RPMI8226 (cell line): Measurements from ENCODE around the gene FBXW4.
A peak's percentile ranks its signal among the peaks of the same experiment; 100 is the strongest.
"Not testable (repeated sequence)": the region's sequence is repeated elsewhere in the genome, so short reads cannot be mapped to it uniquely, and the experiment has no call there.

Experiments
- DNase-seq: peaks from one replicate; pipeline ENCODE4 v3.0.0-alpha.2; 2015

Gene FBXW4

GRCh38 chr10:101650863-101651262 is 44.1 kb downstream of the FBXW4 start:
- DNase-seq, result no peak

DNA sequence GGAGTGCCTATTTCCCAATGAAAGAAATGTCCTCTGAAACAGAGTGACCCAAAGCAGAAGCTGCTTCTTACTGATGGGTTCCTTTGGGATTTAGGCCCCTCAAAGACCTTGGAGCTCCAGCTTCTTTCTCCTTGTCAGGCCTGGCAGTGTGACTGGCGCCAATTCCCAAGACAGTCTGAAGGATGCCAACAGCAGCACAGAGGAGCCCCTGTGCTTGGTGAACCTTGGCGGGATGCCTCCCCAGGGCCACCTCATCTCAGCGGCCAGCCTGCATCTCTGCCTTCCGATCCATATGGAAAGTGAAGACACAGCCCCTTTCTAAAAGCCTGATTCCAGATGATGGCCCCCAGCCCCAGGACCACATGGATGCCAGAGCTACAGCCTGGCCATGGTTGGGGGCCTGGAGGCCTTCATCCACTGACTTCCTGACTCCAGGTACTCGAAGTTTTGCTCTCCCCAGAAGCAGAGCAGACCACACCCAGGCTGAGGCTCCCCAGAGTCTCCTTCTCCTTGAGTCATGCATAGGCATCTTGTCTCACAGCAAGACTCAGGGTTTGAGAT is 45.4 kb downstream of the FBXW4 start:
- no peak for DNase-seq

GRCh38 chr10:101647255-101647654 is 47.7 kb downstream of the FBXW4 start:
- no peak for DNase-seq

- DNase-seq, result no peak
Observed at GRCh38 chr10:101646364-101646763, 48.6 kb downstream of the FBXW4 start.

DNA sequence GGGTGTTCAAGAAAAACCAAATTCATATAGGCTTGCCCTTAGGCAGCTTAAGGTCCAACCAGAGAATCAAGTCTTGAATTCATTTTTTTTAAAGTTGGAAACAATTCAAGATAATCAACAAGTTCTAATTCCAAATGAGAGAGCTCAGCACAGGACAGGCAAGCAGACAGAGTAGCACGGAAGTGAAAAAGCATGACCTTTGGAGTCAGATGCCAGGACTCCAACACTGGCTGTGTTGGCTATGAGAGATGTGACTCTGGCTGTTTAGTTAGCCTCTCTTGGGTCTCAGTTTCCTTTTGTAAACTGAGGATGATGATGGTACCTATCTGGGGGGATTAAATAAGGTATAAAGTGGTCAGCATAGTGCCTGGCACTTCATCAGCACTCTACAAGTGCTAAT is 49.3 kb downstream of the FBXW4 start:
- no peak for DNase-seq

DNA sequence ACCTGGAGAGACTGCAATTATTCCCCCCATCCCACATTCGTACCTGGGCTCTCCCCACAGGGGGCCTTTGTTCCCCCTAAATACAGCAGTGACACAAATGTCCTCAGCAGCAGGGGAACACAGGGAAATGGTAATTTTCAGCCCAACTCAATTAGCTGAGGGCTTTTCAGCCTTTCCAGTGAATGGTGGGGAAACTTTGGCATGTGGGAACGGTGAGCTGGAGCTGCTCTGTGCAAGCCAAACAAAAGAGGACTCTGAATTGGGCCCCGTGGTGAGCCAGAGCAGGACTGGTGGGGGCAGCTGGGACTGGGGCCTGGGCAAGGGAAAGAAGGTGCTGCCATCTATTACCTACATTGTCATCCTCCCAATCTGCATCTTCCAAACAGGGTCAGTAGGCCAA is 51.0 kb downstream of the FBXW4 start:
- no peak for DNase-seq

- no peak for DNase-seq
Observed at GRCh38 chr10:101643546-101643945, 51.4 kb downstream of the FBXW4 start.

- no peak for DNase-seq
Observed at GRCh38 chr10:101639141-101639900, 55.6 kb downstream of the FBXW4 start.

DNA sequence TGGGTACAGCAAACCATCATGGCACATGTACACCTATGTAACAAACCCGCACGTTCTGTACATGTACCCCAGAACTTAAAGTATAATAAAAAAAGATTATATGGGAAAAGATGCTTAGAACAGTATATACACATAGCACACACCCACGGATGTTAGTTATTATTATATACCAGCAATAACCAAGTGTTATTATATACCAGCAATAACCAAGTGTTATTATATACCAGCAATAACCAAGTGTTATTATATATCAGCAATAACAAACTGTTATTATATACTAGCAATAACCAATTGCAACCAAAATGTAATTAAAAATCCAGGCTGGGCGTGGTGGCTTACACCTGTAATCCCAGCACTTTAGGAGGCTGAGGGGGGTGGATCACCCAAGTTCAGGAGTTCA is 61.5 kb downstream of the FBXW4 start:
- DNase-seq, result not testable (repeated sequence)

GRCh38 chr10:101631821-101632475 is 63.0 kb downstream of the FBXW4 start:
- no peak for DNase-seq

DNA sequence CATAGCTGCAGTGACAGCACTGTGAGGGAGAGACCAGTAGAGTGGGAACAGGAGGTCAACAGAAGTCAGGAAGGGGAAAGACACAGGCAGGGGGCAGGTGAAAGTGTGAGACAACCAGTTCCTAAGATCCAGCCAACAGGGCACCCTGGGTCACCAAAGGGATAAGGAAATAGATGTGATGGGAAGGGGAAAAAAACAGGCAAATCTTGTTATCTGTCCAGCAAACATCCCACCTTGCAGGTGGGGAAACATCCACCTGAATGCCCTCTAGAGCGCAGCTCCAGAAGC is 64.4 kb downstream of the FBXW4 start:
- DNase-seq, result no peak

GRCh38 chr10:101629837-101630632 is 64.9 kb downstream of the FBXW4 start:
- no peak for DNase-seq

DNA sequence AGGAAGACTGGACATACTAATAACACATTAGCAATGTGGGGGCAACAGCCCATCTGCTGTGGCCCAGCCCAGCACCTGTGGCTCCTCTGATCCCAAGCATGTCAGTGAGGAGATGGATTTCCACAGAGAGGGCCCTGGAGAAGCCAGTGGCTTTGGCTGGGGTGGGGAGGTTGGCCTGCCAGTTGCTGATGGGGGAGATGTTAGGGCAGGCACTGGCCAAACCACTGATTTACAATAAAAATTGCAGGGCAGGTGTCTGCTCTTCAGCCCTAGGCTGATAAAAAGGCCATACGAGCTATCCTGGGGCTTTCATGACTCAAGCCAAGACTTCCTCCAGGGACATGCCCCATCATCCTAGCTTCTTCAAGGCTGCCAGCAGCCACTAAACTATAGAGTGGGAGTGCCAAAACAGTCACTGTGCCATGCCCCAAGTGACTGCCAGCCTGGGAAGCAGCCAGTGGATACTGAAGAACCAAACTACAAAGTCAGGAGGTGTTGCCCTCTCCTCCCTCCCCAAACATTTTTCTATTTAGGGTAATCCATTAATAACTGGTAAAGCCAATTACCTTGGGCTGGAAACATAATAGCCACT is 69.1 kb downstream of the FBXW4 start:
- no peak for DNase-seq

GRCh38 chr10:101624526-101625102 is 70.4 kb downstream of the FBXW4 start:
- DNase-seq, result no peak

DNA sequence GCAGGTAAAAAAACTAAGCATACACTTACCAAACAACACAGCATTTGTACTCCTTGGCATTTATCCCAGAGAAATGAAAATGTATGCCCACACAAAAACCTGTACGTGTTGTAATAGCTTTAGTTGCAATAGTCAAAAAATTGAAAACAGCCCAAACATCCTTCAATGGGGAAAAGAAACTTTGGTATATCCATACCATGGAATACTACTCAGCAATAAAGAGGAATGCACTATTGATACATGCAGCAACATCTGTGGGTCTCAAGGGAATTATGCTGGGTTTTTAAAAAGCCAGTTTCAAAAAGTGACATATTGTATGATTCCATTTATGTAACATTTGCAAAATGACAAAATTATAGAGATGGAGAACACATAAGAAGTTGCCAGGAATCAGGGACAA is 71.4 kb downstream of the FBXW4 start:
- DNase-seq, result no peak

- DNase-seq, result no peak
Observed at GRCh38 chr10:101619983-101620382, 75.0 kb downstream of the FBXW4 start.

- DNase-seq, result no peak
Observed at GRCh38 chr10:101618871-101619270, 76.1 kb downstream of the FBXW4 start.

DNA sequence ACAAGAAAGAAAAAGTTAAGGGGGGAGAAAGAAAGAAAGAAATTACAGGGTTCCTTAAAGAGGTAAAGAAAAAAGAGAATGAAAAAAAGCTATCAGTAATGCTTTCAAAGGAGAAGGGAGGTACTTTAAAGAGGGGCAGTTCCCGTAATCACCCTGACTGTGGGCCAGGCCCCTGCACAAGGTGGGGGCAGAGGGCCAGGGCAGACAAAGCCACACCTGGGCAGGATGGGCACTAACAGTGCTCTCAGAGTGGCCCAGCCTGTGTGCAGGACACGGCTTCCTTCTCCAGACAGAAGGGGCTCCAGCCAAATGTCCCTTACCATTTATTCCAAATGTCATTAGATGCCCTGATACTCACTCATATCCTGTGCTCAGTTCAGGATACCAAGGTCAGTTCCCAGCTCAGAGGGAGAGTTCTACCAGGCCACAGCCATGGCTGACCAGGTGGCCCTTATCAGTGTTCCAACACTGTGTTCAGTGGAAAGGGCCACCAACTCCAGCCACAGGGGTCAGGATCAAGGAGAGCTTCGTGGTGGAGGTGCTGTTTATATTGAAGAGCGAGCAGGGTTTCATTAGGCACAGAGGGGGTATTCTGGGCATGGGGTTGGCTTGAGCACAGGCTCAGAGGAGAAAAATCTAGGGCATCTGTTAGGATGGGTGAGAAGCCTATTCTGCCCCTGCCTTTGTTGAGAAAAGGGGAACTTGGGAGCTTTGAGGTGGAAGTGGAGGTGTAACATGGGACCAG is 77.0 kb downstream of the FBXW4 start:
- peak; percentile 16 for DNase-seq

DNA sequence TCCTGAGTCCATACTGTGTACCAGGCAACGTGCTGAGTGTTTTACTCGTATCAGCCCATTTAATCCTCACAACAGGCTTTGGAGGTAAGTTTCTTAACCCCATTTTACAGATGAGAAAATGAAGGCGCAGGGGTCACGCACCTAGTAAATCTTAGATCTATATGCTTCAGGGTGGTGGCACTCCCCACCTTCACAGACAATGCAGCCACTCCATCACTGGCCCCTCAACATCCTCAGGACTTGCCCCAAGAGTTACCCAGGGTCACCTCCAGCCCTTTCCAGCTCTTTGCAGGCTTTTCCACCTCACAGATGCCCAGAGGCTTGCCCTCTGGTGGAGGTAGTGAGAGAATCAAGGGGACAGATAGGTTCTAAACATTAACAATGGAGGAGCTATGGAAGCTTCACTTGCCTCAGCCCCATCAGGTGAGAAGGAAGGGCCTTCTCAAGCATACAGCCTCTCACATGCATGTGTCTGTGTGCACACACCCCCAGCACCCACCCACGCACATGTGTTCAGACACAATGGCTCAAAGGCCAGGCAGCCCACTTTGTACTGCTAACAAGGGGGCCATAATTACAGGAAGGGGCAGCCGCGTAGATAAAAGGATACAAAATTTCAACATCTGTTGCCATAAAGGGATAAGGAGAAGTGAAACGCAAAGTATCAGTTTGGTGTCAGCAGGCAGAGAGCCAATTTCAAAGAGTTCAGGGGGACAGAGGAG is 77.7 kb downstream of the FBXW4 start:
- peak; percentile 31 for DNase-seq

DNA sequence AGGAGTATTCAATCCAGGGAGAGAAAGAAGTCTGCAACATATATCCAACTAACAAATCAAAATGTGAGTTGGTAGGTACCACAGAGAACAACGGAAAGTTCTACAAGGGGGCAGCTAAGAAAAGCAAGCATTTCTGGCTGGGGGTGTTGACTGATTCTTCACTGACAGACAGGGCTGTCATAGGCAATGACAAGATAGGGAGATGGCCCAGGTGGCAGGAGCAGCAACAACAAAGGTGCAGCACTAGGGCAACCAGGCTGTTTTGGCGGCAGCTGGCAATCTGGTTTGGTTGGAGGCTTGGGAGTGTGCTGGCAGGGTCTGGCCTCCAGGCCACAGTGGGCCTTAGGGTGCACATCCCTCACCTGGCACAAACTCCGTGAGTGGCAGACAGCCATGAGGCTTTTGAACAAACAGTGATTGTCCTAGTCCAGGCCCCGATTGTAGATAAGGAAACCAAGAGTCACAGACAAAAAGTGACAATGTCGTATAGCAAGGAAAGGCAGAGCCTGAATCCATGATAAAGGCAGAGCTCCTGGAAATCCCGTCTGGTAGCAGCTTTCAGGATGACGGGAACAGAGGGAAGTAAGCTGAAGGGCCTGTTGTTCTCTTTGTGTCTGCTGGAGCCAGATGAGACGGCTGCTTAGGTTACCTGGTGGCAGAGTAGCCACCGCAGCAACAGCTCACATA is 78.4 kb downstream of the FBXW4 start:
- DNase-seq, result no peak
